HG03097 (cell line): Measurements from ENCODE around the gene ANAPC2.

Source experiments
- ATAC-seq: cut with Tn5 transposase; IDR thresholded peaks from one replicate; pipeline ENCODE4 v1.9.1; 2021; ENCODE audit not compliant: unreplicated experiment, low FRiP score

ANAPC2 gene

DNA sequence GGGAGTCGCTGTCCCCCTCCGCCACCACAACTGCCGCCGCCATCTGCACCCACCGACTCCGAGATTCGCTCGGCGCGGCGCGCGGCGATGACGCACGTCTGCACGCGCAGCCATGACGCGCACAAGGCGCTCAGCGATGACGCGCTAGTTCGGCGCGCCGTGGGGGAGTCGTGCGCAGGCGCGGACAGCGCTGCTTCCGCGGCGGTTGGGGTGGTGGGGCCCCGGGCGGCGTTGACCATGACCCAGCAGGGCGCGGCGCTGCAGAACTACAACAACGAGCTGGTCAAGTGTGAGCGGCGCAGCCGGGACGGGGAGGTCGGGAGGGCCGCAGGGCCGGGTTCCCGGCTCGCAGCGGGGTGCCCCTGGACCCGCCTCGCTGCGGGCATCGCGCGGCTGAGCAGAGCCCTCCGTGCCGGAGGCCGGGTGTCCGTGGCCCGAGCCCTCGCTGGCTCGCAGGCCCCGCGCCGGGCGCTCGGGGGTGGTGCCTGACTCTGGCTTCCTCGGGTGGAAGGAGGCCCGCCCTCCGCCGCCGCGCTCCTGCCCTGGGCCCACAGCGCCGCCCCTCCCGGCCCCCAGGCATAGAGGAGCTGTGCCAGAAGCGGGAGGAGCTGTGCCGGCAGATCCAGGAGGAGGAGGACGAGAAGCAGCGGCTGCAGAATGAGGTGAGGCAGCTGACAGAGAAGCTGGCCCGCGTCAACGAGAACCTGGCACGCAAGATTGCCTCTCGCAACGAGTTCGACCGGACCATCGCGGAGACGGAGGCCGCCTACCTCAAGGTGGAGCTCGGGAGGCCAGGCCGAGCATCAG lies at the start of gene ANAPC2, which contains the start of gene SSNA1:
Gene ANAPC2, minus strand, starts transcription at position 71 of the 807 bp plus-strand sequence. Its CDS starts 28 bp downstream, at position 43.
Gene SSNA1, plus strand, starts transcription at position 187 of the 807 bp plus-strand sequence. Its CDS starts 51 bp downstream, at position 238.
- peak; percentile 68 for ATAC-seq

GRCh38 chr9:137236936-137237421 lies 48.6 kb upstream of the ANAPC2 start:
- ATAC-seq, result no peak

DNA sequence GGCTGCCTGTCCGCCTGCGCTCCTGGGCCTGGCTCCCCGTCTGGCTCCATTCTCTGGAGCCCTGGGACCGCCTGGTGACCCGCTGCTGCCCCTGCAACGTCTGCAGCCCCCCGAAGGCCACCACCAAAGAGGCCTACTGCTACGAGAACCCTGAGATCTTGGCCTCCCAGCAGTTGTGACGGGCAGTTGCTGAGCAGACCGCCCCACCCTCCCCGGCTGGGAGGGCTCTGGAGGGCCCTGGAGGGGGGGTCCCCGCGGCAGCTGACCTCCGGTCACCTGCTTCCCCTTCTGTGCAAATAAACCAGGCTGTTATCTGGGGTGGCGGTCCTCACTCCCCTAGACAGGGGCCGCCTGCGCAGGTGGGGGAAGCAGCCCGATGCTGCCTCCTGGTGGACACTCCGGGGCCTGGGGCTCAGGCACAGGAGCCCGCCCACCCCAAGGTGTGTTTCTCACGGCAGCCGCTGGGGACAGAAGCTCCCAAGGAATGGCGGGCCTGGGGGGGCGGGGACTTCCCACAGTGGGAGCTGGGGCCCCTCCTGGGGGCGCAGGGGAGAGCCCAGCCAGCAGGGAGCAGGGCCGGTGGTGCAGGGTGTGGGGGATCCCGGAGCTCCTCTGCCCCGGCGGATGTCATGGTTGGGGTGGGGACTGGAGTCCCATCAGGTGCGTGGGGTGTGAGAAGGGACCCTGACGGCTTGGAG lies 48.0 kb upstream of the ANAPC2 start:
- no peak for ATAC-seq

DNA sequence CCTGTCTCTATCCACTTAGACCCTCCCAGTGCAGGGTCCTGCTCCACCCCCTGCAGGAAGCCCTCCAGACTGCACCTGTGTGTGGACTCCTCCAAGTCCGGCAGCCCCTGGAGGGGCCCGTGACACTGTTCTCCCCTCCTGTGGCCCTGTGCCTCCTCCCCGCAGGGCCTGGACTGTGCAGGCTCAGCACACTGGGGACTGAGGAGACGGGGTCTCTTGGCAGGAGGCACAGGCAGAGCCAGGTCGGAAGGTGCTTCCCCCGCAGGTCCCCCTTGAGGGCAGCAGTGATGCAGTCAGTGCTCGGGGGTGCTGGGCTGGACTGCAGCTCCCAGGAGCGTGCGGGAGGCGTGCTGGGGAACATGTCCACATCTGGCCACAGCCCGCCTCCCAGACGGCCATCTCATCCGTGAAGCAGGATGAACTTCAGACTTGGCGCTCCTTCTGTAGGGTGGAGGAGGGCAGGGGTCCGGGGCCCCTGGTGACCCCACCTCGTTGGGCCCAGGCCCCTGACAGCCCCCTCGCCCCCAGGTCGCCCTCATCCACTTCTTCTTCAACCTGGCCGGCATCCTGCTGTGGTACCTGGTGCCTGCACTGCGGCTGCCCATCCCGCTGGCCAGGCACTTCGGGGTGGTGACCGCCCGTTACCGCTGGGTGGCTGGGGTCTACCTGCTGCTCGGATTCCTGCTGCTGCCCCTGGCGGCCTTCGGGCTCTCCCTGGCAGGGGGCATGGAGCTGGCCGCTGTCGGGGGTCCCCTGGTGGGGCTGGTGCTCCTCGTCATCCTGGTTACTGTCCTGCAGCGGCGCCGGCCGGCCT lies 47.3 kb upstream of the ANAPC2 start:
- ATAC-seq, result no peak

DNA sequence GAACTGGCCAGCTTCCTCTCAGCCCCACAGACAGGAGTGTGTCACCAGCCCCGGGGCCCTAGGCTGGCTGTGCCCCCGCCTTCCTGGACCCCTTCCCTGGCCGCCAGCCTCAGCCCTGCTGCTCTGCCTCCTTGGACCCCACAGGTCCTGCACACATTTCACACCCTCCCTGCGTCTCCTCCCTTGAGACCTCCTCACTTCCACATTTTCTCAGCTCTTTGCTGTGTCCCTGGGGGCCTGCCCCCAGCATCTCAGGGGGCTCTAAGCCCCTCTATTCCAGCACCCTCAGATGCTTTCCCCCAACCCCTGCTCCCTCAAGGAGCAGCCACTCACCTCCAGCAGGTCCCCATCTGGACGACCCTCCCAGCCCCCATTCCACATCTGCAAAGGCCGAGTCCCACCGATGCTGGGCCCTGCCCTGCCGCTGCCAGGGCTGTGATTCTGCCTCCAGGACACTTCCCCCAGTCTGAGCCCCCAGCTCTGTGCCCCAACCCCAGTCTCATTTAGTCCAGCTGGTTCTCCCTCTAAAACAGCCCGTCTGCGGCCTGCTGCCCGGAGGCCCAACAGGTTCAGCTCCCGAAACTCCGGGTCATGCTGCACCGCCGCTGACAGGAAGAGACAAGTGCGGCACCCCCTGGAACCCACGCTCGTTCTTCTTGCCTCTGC lies 46.5 kb upstream of the ANAPC2 start:
- no peak for ATAC-seq

GRCh38 chr9:137234055-137234697 lies 45.8 kb upstream of the ANAPC2 start:
- no peak for ATAC-seq

GRCh38 chr9:137233143-137233980 lies 45.0 kb upstream of the ANAPC2 start:
- no peak for ATAC-seq

DNA sequence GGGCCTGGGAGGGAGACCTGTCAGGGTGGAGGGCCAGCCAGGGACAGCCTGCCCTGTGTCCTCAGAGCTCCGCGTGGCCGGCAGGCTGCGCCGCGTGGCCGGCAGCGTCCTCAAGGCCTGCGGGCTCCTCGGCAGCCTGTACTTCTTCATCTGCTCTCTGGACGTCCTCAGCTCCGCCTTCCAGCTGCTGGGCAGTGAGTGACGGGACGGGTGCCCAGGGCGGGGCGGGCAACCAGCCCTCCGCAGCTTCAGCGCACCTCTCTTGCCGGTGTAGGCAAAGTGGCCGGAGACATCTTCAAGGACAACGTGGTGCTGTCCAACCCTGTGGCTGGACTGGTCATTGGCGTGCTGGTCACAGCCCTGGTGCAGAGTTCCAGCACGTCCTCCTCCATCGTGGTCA lies 44.1 kb upstream of the ANAPC2 start:
- ATAC-seq, result no peak

DNA sequence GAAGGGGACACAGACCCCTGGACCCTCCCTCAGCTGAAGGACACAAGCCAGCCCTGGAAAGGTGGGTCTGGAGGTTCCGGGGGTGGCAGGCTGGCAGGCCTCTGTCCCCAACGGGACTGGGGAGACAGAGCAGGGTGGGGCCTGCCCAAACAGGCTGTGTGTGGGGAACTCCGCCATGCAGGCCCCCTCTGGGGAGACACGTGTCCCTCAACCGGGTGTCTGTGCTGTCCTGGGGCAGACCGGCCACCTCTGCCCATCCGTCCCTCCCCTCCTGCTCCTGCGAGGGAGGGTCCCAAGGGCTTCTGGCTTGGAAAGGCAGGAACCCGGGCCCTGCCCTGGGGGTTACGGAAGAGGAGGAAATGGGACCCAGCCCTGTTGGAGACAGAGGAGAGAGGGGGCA lies 43.7 kb upstream of the ANAPC2 start:
- ATAC-seq, result no peak

- no peak for ATAC-seq
These were observed 43.1 kb upstream of the ANAPC2 start for GRCh38 chr9:137231372-137232039.

- no peak for ATAC-seq
These were observed 42.5 kb upstream of the ANAPC2 start, which contains the start of gene SLC34A3 for GRCh38 chr9:137230705-137231371. TSS of gene SLC34A3 (plus strand) at chr9:137230901. CDS start at chr9:137231703, 802 bp downstream.

- no peak for ATAC-seq
These were observed 41.7 kb upstream of the ANAPC2 start for GRCh38 chr9:137229903-137230704.

DNA sequence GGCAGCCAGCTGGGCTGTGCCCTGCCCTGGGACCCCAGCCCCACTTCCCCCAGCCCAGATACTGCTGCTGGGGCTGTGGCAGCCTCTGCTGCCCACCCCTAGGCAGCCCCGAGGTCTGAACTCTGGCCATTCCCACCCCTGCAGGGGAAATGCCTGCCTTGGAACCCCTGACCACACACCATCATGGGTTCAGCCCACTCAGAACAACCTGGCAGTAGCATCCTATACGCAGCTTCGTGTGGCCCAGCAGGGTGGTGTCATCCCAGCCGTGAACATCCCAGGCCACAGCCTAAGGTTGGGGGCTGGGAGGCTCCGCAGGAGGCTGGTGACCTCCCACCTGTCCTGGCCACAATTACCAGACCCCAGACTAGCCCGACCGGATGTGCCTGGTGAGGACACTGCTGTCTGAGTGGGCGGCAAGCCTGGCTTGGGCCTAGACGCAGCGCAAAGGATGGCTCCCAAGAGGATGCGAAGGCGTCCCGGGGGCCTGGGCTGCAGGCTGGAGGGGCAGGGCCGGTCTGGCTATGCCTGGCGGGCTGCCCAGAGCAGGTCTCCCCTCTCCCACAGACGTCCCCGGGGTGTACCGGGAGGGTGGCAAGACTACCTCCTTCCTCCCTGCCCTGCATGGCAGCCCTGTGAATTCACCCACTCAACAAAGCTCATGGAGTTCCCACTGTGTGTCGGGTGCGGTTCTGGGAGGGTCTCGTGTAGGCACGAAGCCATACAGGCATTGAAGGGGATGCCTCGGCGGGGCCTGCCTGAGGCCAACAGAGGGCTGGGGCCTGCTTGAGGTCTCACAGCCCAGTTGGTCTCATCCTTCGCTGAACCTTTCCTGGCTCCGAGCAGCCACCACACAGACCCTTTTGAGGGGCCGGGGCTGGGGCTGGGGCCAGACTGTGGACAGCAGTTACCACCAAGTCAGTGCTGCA lies 40.9 kb upstream of the ANAPC2 start:
- ATAC-seq, result no peak

DNA sequence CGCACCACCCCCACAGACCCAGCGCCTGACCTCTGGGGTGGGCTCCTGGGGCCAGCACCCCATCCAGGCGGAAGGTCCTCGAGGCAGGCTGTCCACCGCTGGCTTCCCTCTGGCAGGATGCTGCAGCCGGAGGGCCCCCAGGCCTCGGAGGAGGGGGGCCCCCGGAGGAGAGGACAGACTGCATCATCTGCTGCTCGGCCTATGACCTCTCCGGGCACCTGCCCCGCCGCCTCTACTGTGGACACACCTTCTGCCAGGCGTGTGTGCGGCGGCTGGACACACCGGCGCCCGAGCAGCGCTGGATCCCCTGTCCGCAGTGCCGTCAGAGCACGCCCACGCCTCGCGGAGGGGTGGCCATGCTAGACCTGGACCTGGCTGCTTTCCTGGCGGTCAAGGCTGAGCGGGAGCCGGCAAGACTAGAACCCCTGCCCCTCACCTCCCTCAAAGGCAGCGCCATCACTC lies 40.2 kb upstream of the ANAPC2 start:
- no peak for ATAC-seq

- no peak for ATAC-seq
These were observed 39.6 kb upstream of the ANAPC2 start for GRCh38 chr9:137227853-137228505.
